ENCODE measurements around the gene MRPL54. TPM values are rescaled to one million over a fixed set of nuclear protein-coding genes. Genes with fewer than 3 reads are reported as not detected.

The MRPL54 gene
- total and polyA plus RNA-seq, 11 donors = 58.9 to 153 (median 69.2) TPM

DNA sequence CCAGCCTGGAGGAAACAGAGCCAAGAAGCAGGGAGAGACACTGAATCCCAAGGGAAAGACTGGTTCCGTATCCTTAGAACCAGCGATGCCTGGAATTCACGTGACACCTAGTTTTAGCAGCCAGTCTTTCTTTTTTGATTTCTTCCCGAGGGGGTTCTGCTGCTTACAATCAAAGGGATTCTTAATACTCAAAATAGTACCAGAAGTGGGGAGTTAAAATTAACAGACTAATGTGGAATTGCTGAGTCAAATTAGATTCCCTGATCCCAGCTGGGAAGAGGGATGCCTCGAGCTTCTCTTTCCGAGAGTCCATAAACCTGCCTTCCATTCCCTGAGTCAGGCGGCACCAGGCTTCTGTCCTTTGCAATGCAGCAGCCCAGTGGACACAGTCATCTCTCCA, 28.5 kb downstream of the MRPL54 start:
- DNase-seq (no peak), ATAC-seq (no peak)
- intact Hi-C loops (cut with DNase I) = no loop called here
- Histone ChIP-seq H3K9me3 (peaks cover 0 to 2% (median 0%) of the 10 kb centered on the region in 12 donors), H3K27ac (no peak overlapping the region), H3K36me3 (no peaks in the 10 kb centered on the region), H3K27me3 (peaks cover 0 to 12% (median 2%) of the 10 kb centered on the region in 9 donors), H3K4me1 (peaks cover 0 to 6% (median 0%) of the 10 kb centered on the region in 12 donors), H3K4me3 (no peak overlapping the region)
- no peak for TF ChIP-seq POLR2A (IDR thresholded peaks at IDR 0.05)
- TF ChIP-seq, protein P1, sequence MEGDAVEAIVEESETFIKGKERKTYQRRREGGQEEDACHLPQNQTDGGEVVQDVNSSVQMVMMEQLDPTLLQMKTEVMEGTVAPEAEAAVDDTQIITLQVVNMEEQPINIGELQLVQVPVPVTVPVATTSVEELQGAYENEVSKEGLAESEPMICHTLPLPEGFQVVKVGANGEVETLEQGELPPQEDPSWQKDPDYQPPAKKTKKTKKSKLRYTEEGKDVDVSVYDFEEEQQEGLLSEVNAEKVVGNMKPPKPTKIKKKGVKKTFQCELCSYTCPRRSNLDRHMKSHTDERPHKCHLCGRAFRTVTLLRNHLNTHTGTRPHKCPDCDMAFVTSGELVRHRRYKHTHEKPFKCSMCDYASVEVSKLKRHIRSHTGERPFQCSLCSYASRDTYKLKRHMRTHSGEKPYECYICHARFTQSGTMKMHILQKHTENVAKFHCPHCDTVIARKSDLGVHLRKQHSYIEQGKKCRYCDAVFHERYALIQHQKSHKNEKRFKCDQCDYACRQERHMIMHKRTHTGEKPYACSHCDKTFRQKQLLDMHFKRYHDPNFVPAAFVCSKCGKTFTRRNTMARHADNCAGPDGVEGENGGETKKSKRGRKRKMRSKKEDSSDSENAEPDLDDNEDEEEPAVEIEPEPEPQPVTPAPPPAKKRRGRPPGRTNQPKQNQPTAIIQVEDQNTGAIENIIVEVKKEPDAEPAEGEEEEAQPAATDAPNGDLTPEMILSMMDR (IDR thresholded peaks at IDR 0.05) = no peak
- 71 to 83% (median 76%) methylated on average over 7 of the region's 7 CpGs for WGBS, 4 donors

DNA sequence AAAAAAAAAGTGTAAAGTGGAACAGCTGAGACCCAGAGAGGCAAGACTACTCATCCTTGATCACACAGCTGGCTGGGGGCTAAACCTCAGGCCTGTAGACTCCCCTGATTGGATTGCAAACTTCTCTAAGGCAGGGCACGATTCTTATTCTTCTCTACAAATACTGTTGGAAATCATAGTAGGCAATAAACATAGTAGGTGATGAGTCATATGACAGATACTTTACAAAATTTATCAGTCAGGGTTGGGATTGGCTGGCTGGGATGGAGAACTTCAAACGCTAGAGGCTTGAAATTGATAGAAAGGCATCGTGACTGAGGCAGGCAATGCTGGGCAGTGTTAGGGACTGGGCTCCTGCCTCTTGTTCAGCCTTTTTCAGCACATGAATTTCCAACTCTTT, 29.6 kb downstream of the MRPL54 start:
- TF ChIP-seq, protein P1 (IDR thresholded peaks at IDR 0.05) = no peak
- TF ChIP-seq POLR2A (IDR thresholded peaks at IDR 0.05) = no peak
- intact Hi-C loops (cut with DNase I) = no loop called here

DNA sequence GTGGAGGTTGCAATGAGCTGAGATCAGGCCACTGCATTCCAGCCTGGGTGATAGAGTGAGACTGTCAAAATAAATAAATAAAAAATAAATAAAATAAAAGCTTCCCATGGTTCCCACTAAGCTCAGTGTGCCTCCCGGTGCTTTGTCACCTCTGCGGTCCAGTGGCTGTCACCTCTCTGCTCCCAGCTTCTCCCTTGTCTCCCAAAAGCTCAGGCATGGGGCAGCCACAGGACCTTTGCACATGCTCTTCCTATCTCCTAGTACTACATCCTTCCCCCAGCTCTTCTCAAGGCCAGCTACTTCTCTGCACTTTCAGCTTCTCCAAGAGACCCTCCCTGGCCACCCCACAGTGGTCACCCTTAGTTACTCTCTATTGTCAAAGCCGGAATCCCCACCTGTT, 31.3 kb downstream of the MRPL54 start:
- intact Hi-C loops (cut with DNase I) = no loop called here
- Histone ChIP-seq H3K4me3 (no peak overlapping the region), H3K4me1 (no peaks in the 10 kb centered on the region), H3K27me3 (peaks cover 0 to 9% (median 0%) of the 10 kb centered on the region in 9 donors), H3K36me3 (no peaks in the 10 kb centered on the region), H3K9me3 (peaks cover 0 to 14% (median 8%) of the 10 kb centered on the region in 12 donors), H3K27ac (no peak overlapping the region)
- TF ChIP-seq, protein P1 (IDR thresholded peaks at IDR 0.05) = no peak
- TF ChIP-seq POLR2A (IDR thresholded peaks at IDR 0.05) = no peak
- 87 to 97% (median 95%) methylated on average over 3 of the region's 3 CpGs for WGBS, 4 donors
- DNase-seq (no peak), ATAC-seq (no peak)

More for the DNA sequence above, 29.6 kb downstream of the MRPL54 start:
- DNase-seq = no peak
- Histone ChIP-seq H3K27ac (no peak overlapping the region), H3K4me3 (no peak overlapping the region), H3K36me3 (no peaks in the 10 kb centered on the region), H3K9me3 (peaks cover 0 to 13% (median 8%) of the 10 kb centered on the region in 12 donors), H3K4me1 (no peaks in the 10 kb centered on the region), H3K27me3 (peaks cover 0 to 5% (median 0%) of the 10 kb centered on the region in 9 donors)
- WGBS, 4 donors = 64 to 78% (median 71%) methylated on average over 3 of the region's 3 CpGs
- ATAC-seq = no peak

DNA sequence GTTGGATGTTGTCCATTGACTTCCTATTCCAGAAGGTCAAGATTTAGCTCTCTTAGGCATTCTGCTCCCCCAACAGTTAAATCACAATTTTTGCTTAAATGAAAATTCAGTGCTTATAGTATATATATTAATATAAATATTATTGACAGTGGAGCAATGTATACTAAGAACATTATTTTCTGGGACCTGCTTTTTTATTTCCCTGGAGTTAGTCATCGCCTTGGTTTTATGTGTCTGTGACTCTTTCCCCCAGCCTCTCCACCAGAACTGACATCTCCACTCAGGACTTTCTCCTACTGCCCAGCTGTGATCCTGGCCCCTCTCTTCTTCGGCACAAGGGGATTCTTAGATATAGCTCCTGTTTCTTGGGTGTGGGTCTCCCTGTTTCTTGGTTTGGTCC, 33.9 kb downstream of the MRPL54 start:
- Histone ChIP-seq H3K27ac (no peak overlapping the region), H3K4me3 (no peak overlapping the region)

More for the DNA sequence above, 33.9 kb downstream of the MRPL54 start:
- TF ChIP-seq, protein P1 (IDR thresholded peaks at IDR 0.05) = no peak
- TF ChIP-seq POLR2A (IDR thresholded peaks at IDR 0.05) = no peak
- Histone ChIP-seq H3K9me3 (peaks cover 0 to 14% (median 8%) of the 10 kb centered on the region in 12 donors), H3K4me1 (peaks cover 0 to 7% (median 4%) of the 10 kb centered on the region in 12 donors), H3K36me3 (no peaks in the 10 kb centered on the region), H3K27me3 (peaks cover 0 to 34% (median 18%) of the 10 kb centered on the region in 9 donors)
- 93 to 97% (median 94%) methylated on average over 2 of the region's 2 CpGs for WGBS, 4 donors
- no peak for DNase-seq
- intact Hi-C loops (cut with DNase I) = no loop called here
- ATAC-seq = no peak

All from heart left ventricle (tissue), 16 donors.